OCI-LY1 (cell line): ENCODE results near the gene CPT1C.

Experiments
- H2AFZ ChIP-seq: fragments of 200-600 bp; sonication (generic), shearing (Covaris generic); 2 replicates; pipeline ENCODE4 v1.6.0; 2014; ENCODE audit warnings: antibody characterized with exemption, mild to moderate bottlenecking, low read length
- H3F3A ChIP-seq: fragments of 200-600 bp; sonication (generic), shearing (Covaris generic); 2 replicates; pipeline ENCODE4 v1.6.0; 2014; ENCODE audit warnings: mild to moderate bottlenecking, antibody characterized with exemption, low read length, moderate library complexity; ENCODE audit not compliant: insufficient read depth
- H3K27ac ChIP-seq: fragments of 200-600 bp; sonication (generic); 2 replicates; pipeline ENCODE4 v1.5.1; 2014; ENCODE audit warnings: low read length, mixed run types, mild to moderate bottlenecking, low read depth; ENCODE audit not compliant: poor library complexity, severe bottlenecking
- H3K27me3 ChIP-seq: fragments of 200-600 bp; sonication (generic); 2 replicates; pipeline ENCODE4 v1.6.0; 2014; ENCODE audit warnings: antibody characterized with exemption, mild to moderate bottlenecking, low read length, moderate library complexity; ENCODE audit not compliant: insufficient read depth
- H3K36me3 ChIP-seq: fragments of 200-600 bp; sonication (generic); 2 replicates; pipeline ENCODE4 v1.6.1; 2014; ENCODE audit warnings: mild to moderate bottlenecking, antibody characterized with exemption, low read length, moderate library complexity, mixed read lengths; ENCODE audit not compliant: insufficient read depth
- H3K4me1 ChIP-seq: fragments of 200-600 bp; sonication (generic); 2 replicates; pipeline ENCODE4 v1.5.1; 2014; ENCODE audit warnings: mild to moderate bottlenecking, low read length, moderate library complexity; ENCODE audit not compliant: insufficient read depth, severe bottlenecking
- H3K4me2 ChIP-seq: fragments of 200-600 bp; sonication (generic), shearing (Covaris generic); 2 replicates; pipeline ENCODE4 v1.6.1; 2014; ENCODE audit warnings: low read length
- H3K4me3 ChIP-seq: fragments of 200-600 bp; sonication (generic); 2 replicates; pipeline ENCODE4 v1.5.1; 2014; ENCODE audit warnings: low read length, low read depth, mild to moderate bottlenecking, mixed read lengths; ENCODE audit not compliant: poor library complexity, severe bottlenecking
- H3K79me2 ChIP-seq: fragments of 200-600 bp; shearing (Covaris generic); 2 replicates; pipeline ENCODE4 v1.6.1; 2016; ENCODE audit warnings: mixed run types, low read length, mixed read lengths; ENCODE audit not compliant: insufficient read depth
- H3K9ac ChIP-seq: fragments of 200-600 bp; sonication (generic), shearing (Covaris generic); 2 replicates; pipeline ENCODE4 v1.6.1; 2014; ENCODE audit warnings: mild to moderate bottlenecking, low read length, mixed read lengths
- H3K9me2 ChIP-seq: fragments of 200-600 bp; sonication (generic), shearing (Covaris generic); 2 replicates; pipeline ENCODE4 v1.6.1; 2014; ENCODE audit warnings: low read depth, mild to moderate bottlenecking, low read length, mixed read lengths
- H3K9me3 ChIP-seq: fragments of 200-600 bp; shearing (Covaris generic); 2 replicates; pipeline ENCODE4 v1.6.1; 2014; ENCODE audit warnings: low read length, mixed read lengths
- H4K20me1 ChIP-seq: fragments of 200-600 bp; sonication (generic), shearing (Covaris generic); 2 replicates; pipeline ENCODE4 v1.6.0; 2016; ENCODE audit warnings: mild to moderate bottlenecking, low read length; ENCODE audit not compliant: insufficient read depth
- CTCF ChIP-seq: fragments of 200-600 bp; sonication (generic), shearing (Covaris generic); IDR thresholded peaks from 2 replicates; pipeline ENCODE4 v1.5.1; 2017; ENCODE audit warnings: mild to moderate bottlenecking, antibody characterized with exemption, low read length, moderate library complexity, mixed read lengths
- EZH2 ChIP-seq: fragments of 200-600 bp; sonication (generic), shearing (Covaris generic); IDR thresholded peaks from 2 replicates; pipeline ENCODE4 v1.8.0; 2017; ENCODE audit warnings: borderline replicate concordance, mixed run types, mild to moderate bottlenecking, antibody characterized with exemption, low read length, moderate library complexity, mixed read lengths

Gene CPT1C

GRCh38 chr19:49713236-49713845, 22.4 kb downstream of the CPT1C start:
- H3K4me3 ChIP-seq = no peak overlapping the region

GRCh38 chr19:49716154-49716553, 25.2 kb downstream of the CPT1C start:
- no peaks in the 10 kb centered on the region for H3K36me3 ChIP-seq
- no peak overlapping the region for H3K4me2 ChIP-seq
- no peaks in the 10 kb centered on the region for H3K79me2 ChIP-seq
- no peaks in the 10 kb centered on the region for H3K9me3 ChIP-seq
- no peak overlapping the region for H3K27ac ChIP-seq
- 0 out of 2 replicates have a peak overlapping the region, but pooled peaks have one; percentile 78 for H2AFZ ChIP-seq
- no peaks in the 10 kb centered on the region for H3K9me2 ChIP-seq
- no peak overlapping the region for H3K4me3 ChIP-seq
- no peaks in the 10 kb centered on the region for H4K20me1 ChIP-seq
- no peaks in the 10 kb centered on the region for H3K4me1 ChIP-seq
- H3F3A ChIP-seq = no peaks in the 10 kb centered on the region
- H3K27me3 ChIP-seq = no peaks in the 10 kb centered on the region
- TF ChIP-seq CTCF (no peak), EZH2 (no peak)
- no peak overlapping the region for H3K9ac ChIP-seq

More at GRCh38 chr19:49713236-49713845, 22.4 kb downstream of the CPT1C start:
- no peaks in the 10 kb centered on the region for H3K36me3 ChIP-seq
- no peaks in the 10 kb centered on the region for H3F3A ChIP-seq
- no peaks in the 10 kb centered on the region for H4K20me1 ChIP-seq
- no peak overlapping the region for H3K4me2 ChIP-seq
- H3K27me3 ChIP-seq = peaks cover 4% of the 10 kb centered on the region; the same call in 1 of the 2 replicates
- no peak overlapping the region for H3K27ac ChIP-seq
- TF ChIP-seq EZH2 (no peak), CTCF (no peak)
- H3K4me1 ChIP-seq = no peaks in the 10 kb centered on the region
- no peaks in the 10 kb centered on the region for H3K9me3 ChIP-seq
- H3K9me2 ChIP-seq = no peaks in the 10 kb centered on the region
- no peaks in the 10 kb centered on the region for H3K79me2 ChIP-seq
- no peak overlapping the region for H3K9ac ChIP-seq
- no peak overlapping the region for H2AFZ ChIP-seq

DNA sequence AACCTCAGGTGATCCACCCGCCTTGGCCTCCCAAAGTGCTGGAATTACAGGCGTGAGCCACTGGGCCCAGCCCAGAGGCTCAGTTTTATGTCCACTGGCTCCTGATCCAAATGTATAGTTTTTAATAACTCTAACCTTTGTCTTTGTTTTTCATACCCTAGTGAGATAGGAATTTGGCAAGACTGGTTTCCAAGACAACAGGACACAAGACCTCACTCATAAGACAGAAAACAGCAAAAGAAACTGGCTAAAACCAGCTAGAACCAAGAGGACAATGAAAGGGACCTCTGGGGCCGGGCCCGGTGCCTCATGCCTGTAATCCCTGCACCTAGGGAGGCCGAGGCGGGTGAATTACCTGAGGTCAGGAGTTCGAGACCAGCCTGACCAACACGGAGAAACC, 27.6 kb downstream of the CPT1C start:
- H3K4me2 ChIP-seq = no peak overlapping the region
- H3K27ac ChIP-seq = no peak overlapping the region
- H3K9ac ChIP-seq = no peak overlapping the region
- H3K9me3 ChIP-seq = peaks cover 4% of the 10 kb centered on the region; the same call in 1 of the 2 replicates
- TF ChIP-seq CTCF = no peak
- no peak for TF ChIP-seq EZH2
- H3K4me1 ChIP-seq = no peaks in the 10 kb centered on the region
- H3K79me2 ChIP-seq = no peaks in the 10 kb centered on the region
- H3K27me3 ChIP-seq = no peaks in the 10 kb centered on the region
- H2AFZ ChIP-seq = no peak overlapping the region
- no peaks in the 10 kb centered on the region for H3F3A ChIP-seq
- H3K9me2 ChIP-seq = no peaks in the 10 kb centered on the region
- peak overlapping the region; percentile 73 for H3K4me3 ChIP-seq
- H4K20me1 ChIP-seq = no peaks in the 10 kb centered on the region
- peaks cover 6% of the 10 kb centered on the region; the same call in 1 of the 2 replicates for H3K36me3 ChIP-seq
